Fibroblast of the aortic adventitia (primary cell): Measurements from ENCODE around the gene MOG. TPM values are rescaled to one million over a fixed set of nuclear protein-coding genes. Genes with fewer than 3 reads are reported as not detected.
"Not testable (repeated sequence)": the region's sequence is repeated elsewhere in the genome, so short reads cannot be mapped to it uniquely, and the experiment has no call there.

Experiments
- DNase-seq: peaks from one replicate; pipeline ENCODE4 v3.0.0-alpha.2; 2010; ENCODE audit warnings: low read depth
- H3K4me3 ChIP-seq: 2 replicates; pipeline ENCODE4 v1.5.1; 2011; ENCODE audit warnings: low read depth, mild to moderate bottlenecking, control low read depth, low read length, moderate library complexity
- total RNA-seq: library from RNA; depleted of rRNA; stranded (reverse); fragments of >200 nt; gene quantifications from 2 replicates; pipeline ENCODE4 v1.2.3, GENCODE V29; 2012; ENCODE audit warnings: low replicate concordance
- TF ChIP-seq, protein P1 (sequence below): IDR thresholded peaks from 2 replicates; pipeline ENCODE4 v1.5.1; 2011; ENCODE audit warnings: mild to moderate bottlenecking, low read length, control low read depth, inconsistent platforms; ENCODE audit not compliant: insufficient read depth

The MOG gene
- total RNA-seq, 1 donor = not detected

DNA sequence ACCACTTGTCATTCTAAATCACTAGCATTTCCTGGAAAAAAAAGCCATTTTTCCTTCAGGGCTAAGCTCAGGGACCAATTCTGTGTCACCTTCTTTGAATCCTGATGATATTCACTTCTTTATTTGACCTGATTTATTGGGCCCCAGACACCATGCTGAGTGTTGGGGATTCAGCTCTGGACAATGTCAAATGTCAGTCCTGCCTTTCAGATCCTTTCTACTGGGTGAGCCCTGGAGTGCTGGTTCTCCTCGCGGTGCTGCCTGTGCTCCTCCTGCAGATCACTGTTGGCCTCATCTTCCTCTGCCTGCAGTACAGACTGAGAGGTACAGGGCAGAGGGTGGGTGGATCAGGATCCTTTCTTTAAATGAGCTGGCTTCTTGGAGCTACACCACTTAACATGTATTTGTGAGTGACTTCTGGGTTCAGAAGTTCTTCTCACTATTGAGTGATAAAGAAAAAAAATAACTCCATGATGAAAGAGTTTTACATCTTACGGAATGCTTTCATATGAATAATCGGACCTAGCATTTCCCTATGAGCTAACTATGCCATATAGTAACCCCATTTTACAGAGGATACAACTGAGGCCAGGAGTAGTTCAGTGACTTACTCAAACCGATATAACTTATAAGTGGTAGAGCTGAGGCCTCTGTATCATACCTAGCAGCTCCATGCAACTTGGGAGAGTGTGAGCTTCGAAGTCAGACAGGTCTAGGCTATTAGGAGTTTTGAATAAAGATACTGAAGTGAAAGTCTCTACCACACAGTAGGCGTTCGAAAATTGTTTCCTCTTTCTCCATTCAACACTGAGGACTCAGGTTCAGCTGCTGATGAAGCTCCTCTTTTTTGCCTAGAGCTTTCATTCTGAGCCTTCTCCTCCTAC is 9.3 kb downstream of the MOG start:
- TF ChIP-seq, protein P1, sequence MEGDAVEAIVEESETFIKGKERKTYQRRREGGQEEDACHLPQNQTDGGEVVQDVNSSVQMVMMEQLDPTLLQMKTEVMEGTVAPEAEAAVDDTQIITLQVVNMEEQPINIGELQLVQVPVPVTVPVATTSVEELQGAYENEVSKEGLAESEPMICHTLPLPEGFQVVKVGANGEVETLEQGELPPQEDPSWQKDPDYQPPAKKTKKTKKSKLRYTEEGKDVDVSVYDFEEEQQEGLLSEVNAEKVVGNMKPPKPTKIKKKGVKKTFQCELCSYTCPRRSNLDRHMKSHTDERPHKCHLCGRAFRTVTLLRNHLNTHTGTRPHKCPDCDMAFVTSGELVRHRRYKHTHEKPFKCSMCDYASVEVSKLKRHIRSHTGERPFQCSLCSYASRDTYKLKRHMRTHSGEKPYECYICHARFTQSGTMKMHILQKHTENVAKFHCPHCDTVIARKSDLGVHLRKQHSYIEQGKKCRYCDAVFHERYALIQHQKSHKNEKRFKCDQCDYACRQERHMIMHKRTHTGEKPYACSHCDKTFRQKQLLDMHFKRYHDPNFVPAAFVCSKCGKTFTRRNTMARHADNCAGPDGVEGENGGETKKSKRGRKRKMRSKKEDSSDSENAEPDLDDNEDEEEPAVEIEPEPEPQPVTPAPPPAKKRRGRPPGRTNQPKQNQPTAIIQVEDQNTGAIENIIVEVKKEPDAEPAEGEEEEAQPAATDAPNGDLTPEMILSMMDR = no peak
- DNase-seq = no peak
- no peak overlapping the region for H3K4me3 ChIP-seq

DNA sequence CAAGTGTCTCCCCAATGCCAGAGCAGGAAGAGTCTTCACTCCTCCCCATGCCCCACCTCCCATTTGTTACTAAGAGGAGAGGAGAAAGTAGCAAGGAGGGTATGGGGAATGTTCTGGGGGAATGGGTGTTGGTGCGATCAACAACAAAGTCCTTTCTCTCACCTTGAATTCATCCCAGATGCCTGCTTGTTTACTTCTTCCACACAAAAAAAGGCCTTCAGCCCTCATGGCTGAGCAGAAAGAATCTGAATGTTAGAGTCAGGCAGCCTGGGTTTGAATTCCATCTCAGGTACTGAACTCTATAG is 9.9 kb downstream of the MOG start:
- no peak overlapping the region for H3K4me3 ChIP-seq
- DNase-seq = no peak
- TF ChIP-seq, protein P1 = no peak

DNA sequence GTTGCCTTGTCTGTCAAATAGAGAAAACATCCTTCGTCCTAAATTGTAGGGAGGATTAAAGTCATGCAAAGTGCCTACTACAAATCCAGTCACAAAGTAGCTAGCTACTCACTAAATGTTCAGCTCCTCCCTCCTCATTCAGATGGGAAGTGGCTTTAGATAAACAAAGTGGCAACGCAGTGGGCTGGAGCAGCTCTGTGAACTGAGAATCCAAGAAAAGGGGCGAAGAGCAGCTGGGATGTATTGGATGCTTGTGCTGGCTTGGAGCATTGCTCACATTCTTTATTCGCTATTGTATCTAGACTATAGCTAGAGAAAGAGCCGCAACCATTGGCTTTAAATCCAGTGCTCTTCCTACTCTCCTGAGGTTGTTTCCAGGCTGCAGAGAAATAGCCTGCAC is 10.3 kb downstream of the MOG start:
- TF ChIP-seq, protein P1 = no peak
- H3K4me3 ChIP-seq = no peak overlapping the region
- no peak for DNase-seq

DNA sequence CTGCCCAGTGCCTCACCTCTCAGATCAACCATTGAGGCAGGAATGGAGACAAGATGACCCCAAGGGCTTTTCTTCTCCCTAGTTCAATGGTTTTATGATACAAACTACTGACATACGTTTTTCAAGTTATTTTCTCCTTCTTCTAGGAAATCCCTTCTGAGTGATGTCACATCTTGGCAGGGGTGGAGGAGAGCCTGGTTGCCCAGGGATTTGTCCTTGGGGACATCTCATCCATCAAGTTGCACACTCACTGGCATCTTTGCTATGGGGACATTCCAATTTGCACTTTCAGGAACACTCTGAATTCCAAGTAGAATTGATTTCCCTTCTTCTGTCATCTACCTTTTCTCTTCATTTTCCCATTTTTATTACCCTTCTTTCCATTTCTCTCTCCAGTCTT is 14.1 kb downstream of the MOG start:
- TF ChIP-seq, protein P1 = no peak

DNA sequence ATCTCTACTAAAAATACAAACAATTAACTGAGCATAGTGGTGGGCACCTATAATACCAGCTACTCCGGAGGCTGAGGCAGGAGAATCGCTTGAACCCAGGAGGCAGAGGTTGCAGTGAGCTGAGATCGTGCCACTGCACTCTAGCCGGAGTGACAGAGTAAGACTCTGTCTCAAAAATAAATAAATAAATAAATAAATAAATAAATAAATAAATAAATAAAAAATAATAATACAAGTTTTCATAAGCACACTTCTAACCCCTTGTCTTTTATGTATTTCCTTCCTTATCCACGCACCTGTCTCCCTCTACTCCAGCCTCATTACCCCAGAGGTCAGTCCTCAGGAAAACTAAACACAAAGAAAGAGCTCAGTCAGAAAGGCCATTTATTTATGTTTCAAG is 15.2 kb downstream of the MOG start:
- not testable (repeated sequence) for DNase-seq, H3K4me3 ChIP-seq

More for the DNA sequence above, 14.1 kb downstream of the MOG start:
- DNase-seq = no peak
- no peak overlapping the region for H3K4me3 ChIP-seq

DNA sequence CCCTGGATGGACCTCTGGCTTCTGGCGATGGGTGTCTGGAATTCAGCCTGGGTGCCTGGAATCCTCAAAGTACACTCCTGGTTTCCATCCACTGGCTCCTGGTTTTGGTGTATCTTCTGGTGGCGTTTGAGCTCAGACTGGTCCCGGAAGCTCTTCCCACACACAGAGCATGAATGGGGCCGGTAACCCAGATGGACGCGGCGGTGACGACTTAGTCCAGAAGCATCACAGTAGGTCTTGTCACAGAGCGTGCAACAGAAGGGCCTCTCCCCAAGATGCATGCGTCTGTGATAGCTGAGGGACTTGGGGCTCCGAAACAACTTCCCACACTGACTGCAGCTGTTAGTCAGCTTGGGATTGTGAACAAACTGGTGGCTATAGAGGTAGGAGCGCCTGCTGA is 16.3 kb downstream of the MOG start:
- TF ChIP-seq, protein P1 = no peak
- no peak for DNase-seq
- no peak overlapping the region for H3K4me3 ChIP-seq

DNA sequence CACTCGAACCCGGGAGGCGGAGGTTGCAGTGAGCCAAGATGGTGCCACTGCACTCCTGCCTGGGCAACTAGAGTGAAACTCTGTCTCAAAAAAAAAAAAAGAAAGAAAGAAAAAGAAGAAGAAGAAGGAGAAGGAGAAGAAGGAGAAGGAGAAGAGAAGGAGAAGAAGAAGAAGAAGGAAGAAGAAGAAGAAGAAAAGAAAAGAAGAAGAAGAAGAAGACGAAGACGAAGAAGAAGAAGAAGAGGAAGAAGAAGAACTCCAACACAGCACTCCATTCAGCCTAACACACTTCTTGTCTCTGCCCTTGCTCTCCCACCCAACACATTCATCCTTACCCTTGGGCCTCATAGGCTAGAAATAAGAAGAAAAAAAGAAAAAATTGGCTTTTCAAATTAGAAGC is 17.1 kb downstream of the MOG start:
- no peak overlapping the region for H3K4me3 ChIP-seq
- TF ChIP-seq, protein P1 = no peak
- DNase-seq = no peak
